Measurements from ENCODE around the gene FFAR3. TPM values are rescaled to one million over a fixed set of nuclear protein-coding genes. Genes with fewer than 3 reads are reported as not detected.

Gene FFAR3, protein sequence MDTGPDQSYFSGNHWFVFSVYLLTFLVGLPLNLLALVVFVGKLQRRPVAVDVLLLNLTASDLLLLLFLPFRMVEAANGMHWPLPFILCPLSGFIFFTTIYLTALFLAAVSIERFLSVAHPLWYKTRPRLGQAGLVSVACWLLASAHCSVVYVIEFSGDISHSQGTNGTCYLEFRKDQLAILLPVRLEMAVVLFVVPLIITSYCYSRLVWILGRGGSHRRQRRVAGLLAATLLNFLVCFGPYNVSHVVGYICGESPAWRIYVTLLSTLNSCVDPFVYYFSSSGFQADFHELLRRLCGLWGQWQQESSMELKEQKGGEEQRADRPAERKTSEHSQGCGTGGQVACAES
- total RNA-seq (2021; fragmentation: NEBNext Ultra II Directional; extraction: Animal tissue kit (Norgen Biotek cat#: 25700)), result not detected
- long read RNA-seq, result 0 reads

DNA sequence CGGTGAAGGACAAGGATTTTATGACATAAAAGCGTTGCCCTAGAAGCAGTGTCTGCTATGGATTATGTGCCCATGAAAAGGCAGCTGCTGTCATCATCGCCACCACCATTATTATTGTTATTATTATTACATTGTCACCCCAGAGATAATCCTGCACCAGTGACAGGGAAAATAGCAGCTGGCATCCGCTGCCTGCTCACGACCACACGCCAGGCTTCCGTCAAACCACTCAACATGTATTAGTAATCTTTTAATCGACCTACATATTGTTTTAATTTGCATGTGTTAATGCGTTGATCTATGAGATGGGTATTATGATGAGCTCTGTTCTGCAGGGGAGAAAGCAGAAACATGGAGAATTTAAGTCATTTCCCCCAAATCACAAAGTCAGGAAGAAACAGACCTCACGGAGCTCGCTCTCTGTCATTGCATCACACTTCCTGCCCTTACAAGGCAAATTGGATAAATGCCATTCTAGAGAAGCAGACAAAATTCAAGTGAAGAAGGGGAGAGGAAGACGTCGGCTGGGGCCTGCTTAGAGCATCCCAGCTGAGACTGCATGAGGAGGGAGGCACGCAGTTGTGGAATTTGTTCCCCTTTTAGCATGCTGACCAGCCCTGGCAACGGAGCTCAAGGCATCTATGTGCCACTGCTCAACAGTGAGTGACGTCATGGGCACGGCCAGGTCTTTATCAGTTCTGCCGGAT lies at the start of gene FFAR3:
TSS of gene FFAR3 (plus strand) at position 594 of the 707 bp plus-strand sequence. CDS start 431 bp downstream, outside the sequence.
- Mint-ChIP-seq H3K9me3 (no peaks in the 10 kb centered on the region), H3K27ac (no peak within 1 kb of the TSS), H3K36me3 (ENCODE audit: low read depth) (no peaks in the 10 kb centered on the region), H3K4me1 (ENCODE audit: low read depth) (no peaks in the 10 kb centered on the region; the same call in 1 of the 2 replicates), H3K27me3 (ENCODE audit: insufficient read depth) (peaks cover 35% of the 10 kb centered on the region), H3K4me3 (no peak within 1 kb of the TSS)
- no peak for DNase-seq
- TF ChIP-seq, protein P1, sequence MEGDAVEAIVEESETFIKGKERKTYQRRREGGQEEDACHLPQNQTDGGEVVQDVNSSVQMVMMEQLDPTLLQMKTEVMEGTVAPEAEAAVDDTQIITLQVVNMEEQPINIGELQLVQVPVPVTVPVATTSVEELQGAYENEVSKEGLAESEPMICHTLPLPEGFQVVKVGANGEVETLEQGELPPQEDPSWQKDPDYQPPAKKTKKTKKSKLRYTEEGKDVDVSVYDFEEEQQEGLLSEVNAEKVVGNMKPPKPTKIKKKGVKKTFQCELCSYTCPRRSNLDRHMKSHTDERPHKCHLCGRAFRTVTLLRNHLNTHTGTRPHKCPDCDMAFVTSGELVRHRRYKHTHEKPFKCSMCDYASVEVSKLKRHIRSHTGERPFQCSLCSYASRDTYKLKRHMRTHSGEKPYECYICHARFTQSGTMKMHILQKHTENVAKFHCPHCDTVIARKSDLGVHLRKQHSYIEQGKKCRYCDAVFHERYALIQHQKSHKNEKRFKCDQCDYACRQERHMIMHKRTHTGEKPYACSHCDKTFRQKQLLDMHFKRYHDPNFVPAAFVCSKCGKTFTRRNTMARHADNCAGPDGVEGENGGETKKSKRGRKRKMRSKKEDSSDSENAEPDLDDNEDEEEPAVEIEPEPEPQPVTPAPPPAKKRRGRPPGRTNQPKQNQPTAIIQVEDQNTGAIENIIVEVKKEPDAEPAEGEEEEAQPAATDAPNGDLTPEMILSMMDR (IDR thresholded peaks at IDR 0.05), result no peak

DNA sequence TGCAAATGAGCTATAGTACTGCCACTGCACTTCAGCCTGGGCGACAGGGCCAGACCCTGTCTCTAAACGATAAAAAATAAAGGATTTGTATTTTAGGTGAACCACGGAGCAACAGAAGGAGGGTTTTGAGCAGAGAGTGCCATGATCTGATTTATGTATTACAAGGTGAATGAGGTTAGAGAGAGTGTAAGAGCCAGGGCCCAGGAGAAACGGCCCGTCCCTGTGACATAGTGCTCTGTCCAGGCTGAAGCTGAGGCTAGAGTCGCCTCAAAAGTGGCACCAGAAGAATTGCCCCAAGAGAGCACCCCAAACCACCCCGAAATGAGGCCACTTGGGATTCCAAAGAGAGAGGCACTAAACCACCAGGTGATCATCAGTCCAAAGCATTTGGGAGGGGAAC lies 49.4 kb upstream of the FFAR3 start:
- Mint-ChIP-seq H3K4me3 (no peak overlapping the region), H3K27me3 (ENCODE audit: insufficient read depth) (peaks cover 14% of the 10 kb centered on the region), H3K4me1 (ENCODE audit: low read depth) (no peaks in the 10 kb centered on the region), H3K27ac (no peak overlapping the region), H3K9me3 (no peaks in the 10 kb centered on the region), H3K36me3 (ENCODE audit: low read depth) (no peaks in the 10 kb centered on the region)
- no peak for DNase-seq
- TF ChIP-seq, protein P1 (IDR thresholded peaks at IDR 0.05), result no peak

DNA sequence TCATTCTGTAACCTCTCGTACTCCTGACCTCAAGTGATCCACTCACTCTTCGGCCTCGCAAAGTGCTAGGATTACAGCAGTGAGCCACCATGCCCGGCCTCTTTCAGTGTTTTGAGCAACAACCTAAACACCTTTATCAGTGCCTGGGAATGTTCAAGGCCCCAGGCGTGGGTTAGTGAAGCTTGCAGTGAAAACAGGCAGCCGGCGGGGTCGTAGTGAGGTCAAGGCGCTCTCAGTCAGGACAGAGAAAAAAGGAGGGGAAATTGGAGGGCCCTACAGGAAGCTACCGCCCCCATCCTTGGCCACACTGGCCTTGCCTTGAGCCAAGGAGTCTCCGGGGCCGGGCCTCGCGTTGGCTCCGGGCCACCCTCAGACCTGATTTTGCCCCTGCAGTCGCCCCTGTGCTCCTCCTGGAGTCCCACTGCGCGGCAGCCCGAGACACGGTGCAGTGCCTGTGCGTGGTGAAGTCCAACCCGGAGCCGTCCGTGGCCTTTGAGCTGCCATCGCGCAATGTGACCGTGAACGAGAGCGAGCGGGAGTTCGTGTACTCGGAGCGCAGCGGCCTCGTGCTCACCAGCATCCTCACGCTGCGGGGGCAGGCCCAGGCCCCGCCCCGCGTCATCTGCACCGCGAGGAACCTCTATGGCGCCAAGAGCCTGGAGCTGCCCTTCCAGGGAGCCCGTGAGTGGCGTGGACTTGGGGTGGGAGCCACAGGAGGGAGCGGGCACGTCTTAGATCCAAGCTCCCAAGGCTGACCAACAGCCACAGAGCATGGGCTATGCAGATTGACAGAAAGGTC lies 48.6 kb upstream of the FFAR3 start:
- TF ChIP-seq, protein P1 (IDR thresholded peaks at IDR 0.05), result no peak
- no peak overlapping the region for H3K4me3 Mint-ChIP-seq
- H3K27ac Mint-ChIP-seq, result no peak overlapping the region
- H3K4me1 Mint-ChIP-seq (ENCODE audit: low read depth), result no peaks in the 10 kb centered on the region
- no peaks in the 10 kb centered on the region for H3K9me3 Mint-ChIP-seq
- H3K27me3 Mint-ChIP-seq (ENCODE audit: insufficient read depth), result peaks cover 19% of the 10 kb centered on the region
- no peak for DNase-seq
- H3K36me3 Mint-ChIP-seq (ENCODE audit: low read depth), result no peaks in the 10 kb centered on the region

DNA sequence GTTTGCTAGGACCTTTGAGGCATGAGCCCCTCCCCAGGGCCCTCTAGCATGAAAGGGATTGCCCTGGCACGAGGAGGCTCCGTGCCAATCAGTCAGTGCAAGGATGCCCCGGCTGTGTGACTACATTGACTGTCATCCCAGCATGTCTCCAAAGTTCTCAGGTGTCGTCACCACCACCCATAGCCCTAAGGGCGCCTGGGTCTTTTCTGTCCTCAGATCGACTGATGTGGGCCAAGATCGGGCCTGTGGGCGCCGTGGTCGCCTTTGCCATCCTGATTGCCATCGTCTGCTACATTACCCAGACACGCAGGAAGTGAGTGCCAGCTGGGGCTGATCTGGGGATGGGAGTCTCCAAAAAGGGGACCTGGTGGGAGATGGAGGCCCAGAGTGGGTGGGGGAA lies 47.9 kb upstream of the FFAR3 start:
- Mint-ChIP-seq H3K4me1 (ENCODE audit: low read depth) (no peaks in the 10 kb centered on the region), H3K27me3 (ENCODE audit: insufficient read depth) (peaks cover 19% of the 10 kb centered on the region), H3K36me3 (ENCODE audit: low read depth) (no peaks in the 10 kb centered on the region), H3K4me3 (no peak overlapping the region), H3K27ac (no peak overlapping the region), H3K9me3 (no peaks in the 10 kb centered on the region)
- DNase-seq, result no peak
- TF ChIP-seq, protein P1 (IDR thresholded peaks at IDR 0.05), result no peak

DNA sequence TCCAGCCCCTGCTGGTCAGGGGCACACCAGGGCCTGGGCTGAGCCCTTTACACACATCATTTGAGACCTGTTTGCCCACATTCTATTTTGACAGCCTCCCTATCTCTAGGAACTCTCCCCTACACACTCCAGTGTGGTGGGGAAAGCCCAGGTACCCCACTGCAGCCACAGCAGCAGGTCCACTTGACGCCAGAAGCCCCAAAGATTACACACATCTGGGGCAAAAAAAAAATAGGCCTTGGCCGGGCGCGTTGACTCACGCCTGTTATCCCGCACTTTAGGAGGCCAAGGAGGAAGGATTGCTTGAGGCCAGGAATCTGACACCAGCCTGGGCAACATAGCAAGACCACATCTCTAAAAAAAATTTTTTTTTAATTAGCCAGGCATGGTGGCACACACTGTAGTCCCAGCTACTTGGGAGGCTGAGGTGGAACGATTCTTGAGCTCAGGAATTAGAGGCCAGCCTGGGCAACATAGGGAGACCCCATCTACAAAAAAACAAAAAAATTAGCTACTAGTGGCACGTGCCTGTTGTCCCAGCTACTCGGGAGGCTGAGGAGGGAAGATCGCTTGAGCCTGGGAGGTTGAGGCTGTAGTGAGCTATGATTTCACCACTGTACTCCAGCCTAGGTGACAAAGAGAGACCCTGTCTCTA lies 47.3 kb upstream of the FFAR3 start:
- no peaks in the 10 kb centered on the region for H3K36me3 Mint-ChIP-seq (ENCODE audit: low read depth)
- DNase-seq, result no peak
- H3K27ac Mint-ChIP-seq, result no peak overlapping the region
- H3K27me3 Mint-ChIP-seq (ENCODE audit: insufficient read depth), result peaks cover 19% of the 10 kb centered on the region
- TF ChIP-seq, protein P1 (IDR thresholded peaks at IDR 0.05), result no peak
- no peaks in the 10 kb centered on the region for H3K9me3 Mint-ChIP-seq
- H3K4me3 Mint-ChIP-seq, result no peak overlapping the region
- H3K4me1 Mint-ChIP-seq (ENCODE audit: low read depth), result no peaks in the 10 kb centered on the region
